ENCODE results near the gene NXPH3.

Gene NXPH3

DNA sequence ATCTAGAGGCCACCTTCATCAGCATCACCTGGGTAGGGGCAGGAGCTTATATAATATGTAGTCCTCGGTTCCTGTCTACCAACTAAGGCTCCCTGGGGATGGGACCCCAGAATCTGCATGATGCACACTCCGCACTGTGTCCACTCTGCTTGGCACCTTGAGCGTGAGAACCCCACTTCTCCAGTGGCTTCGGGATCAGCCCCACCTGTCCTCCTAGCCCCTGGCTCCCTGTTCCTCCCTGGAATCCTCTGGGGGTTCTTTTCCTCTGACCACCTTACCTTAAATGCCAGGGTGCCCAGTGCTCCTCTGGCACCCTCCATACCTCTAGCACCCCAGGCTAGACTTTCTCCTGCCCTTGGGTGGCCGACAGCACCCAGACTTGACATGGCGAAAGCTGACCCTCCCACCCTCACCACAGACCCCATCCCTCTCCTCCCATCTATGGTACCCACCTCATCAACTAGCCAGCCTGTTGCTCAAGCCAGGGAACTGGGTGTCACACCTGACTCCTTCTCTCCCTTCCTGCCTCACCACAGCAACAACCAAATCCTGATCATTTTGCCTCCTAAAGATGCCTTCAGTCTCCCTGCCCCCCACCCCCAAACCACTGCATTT, 2.8 kb upstream of the NXPH3 start:
- TF ChIP-seq, protein P1, sequence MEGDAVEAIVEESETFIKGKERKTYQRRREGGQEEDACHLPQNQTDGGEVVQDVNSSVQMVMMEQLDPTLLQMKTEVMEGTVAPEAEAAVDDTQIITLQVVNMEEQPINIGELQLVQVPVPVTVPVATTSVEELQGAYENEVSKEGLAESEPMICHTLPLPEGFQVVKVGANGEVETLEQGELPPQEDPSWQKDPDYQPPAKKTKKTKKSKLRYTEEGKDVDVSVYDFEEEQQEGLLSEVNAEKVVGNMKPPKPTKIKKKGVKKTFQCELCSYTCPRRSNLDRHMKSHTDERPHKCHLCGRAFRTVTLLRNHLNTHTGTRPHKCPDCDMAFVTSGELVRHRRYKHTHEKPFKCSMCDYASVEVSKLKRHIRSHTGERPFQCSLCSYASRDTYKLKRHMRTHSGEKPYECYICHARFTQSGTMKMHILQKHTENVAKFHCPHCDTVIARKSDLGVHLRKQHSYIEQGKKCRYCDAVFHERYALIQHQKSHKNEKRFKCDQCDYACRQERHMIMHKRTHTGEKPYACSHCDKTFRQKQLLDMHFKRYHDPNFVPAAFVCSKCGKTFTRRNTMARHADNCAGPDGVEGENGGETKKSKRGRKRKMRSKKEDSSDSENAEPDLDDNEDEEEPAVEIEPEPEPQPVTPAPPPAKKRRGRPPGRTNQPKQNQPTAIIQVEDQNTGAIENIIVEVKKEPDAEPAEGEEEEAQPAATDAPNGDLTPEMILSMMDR (IDR thresholded peaks at IDR 0.05; ENCODE audit: low read depth, low read length), result no peak
- H3K4me3 ChIP-seq (ENCODE audit: low read depth, low read length), result no peak overlapping the region

DNA sequence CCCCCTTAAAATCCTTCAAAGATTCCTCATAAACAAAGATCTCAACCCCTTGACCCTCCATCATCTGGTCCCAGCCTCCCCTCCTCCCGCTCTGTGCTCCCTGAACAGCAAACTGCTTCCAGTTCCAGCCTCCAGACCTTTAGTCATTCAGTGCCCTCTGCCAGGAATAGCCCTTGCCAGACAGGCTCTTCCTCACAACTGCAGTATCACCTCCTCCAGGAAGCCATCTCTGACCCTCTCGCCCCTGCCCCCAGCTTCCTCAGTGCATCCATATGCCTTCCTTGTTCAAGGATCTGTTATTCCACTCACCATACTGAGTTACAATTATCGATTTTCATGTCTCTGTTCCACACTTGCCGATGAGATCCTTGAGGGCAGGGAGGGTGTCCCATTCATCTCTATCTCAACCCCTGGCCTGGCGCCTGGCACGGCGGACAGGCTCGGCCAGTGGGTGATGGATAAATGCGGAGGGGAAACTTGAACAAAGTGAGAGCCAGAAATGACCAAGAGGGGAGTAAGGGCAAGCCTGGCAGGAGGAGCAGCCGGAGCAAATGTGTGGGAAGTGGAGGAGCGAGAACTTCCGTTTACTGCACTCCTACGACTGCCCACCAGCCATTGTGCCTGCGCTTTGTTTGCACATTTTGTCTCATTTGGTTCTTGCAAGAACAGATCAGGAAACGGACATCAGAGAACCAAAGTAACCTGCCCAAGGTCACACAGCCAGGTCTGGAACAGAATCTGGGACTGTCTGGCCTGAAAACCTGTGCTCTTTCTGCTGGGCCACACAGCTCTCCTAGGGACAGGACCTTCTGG, 2.0 kb upstream of the NXPH3 start:
- TF ChIP-seq, protein P1 (IDR thresholded peaks at IDR 0.05; ENCODE audit: low read depth, low read length), result no peak
- H3K4me3 ChIP-seq (ENCODE audit: low read depth, low read length), result no peak overlapping the region

DNA sequence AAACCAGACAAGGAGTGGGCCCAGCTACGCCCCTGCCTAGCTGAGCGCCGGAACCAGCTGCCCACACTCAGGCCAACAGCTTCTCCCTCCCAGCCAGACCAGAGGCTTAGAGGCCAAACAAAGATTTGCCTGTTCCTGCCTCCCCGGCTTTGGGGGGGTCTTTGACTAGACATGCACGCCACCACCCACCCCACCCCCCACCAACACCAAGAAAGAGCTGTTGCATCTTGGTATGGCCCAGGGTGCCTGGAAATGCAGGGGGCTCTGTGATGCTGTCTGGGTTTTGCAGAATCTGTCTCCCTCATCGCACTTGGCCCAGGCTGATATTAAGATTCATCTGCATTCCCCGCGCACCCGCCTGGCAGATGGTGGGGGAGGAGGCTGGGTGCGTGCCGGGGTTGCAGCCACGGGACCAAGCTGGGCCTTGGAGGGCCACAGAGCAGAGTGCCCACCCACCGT, 1.3 kb upstream of the NXPH3 start:
- TF ChIP-seq, protein P1 (IDR thresholded peaks at IDR 0.05; ENCODE audit: low read depth, low read length), result no peak
- no peak overlapping the region for H3K4me3 ChIP-seq (ENCODE audit: low read depth, low read length)

DNA sequence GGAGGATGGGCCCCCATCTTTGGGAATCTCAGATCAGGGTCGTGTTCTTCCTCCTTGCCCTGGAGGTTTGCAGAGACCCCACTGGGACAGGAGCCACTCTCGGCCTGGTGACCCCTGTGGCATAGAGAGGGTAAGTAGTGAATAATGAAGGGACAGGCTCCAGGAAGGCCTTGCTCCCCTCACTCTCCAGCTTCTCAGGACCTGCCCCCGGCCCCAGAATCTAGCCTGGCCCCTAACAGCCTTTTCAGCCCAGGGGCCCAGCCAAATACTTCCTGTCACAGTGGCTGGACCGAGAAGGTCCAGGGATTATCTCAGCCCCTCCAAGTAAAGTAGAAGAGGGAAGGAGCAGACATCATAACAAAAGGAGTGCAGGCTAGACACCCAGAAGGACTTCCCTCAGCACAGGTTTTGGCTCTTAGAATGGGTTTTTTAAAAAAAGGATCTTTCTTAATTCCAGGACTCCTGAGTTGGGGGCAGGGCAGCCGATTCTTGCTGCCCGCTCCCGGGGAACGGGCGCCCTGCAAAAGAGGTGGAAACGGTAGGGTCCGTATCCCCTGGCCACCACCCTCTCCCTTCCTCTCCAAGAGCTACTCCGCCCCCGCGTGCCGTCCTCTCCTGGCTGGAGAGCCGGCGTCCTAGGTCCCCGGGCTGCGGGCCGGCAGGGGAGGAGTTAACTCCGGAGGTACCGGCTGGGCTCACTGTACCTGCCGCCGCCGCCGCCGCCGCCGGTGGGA, 559 bp upstream of the NXPH3 start:
- TF ChIP-seq, protein P1 (IDR thresholded peaks at IDR 0.05; ENCODE audit: low read depth, low read length), result no peak
- no peak overlapping the region for H3K4me3 ChIP-seq (ENCODE audit: low read depth, low read length)

DNA sequence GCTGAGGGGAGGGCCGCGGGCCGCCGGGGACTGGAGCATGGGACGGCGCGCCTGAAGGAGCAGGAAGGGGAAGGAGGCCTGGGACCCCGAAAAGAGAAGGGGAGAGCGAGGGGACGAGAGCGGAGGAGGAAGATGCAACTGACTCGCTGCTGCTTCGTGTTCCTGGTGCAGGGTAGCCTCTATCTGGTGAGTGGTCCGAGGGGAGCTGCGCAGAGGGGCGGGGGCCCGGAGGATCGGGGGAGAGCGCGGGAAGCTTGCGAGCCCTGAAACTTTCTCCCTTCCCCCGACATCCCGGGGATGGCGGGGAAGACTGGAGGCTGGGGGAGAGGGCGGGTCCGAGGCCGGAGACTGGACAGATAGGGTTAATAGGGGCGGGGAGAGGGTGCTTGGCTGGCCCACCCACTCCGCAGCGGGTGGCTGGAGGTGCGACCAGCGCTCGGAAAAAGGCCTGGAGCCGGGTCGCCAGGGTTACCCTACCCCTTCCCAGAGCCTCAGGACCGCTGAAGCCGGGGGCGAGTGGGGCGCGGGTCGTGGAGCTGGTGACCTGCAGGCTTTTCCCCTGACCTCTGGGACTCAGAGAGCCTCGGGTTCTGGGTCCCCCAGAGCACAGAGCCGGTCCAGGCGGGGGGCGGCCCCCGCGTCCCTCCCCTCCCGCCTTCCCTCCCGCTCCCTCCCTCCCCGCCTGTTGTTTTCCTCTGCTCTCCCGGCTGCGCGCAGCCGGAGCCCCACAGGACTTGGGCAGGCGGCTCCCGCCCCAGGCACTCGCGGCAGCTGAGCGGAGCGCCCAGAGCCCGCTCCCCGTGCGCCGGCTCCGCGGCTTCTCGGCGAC, 631 bp downstream of the NXPH3 start:
- TF ChIP-seq, protein P1 (IDR thresholded peaks at IDR 0.05; ENCODE audit: low read depth, low read length), result no peak
- peak overlapping the region; percentile 57 for H3K4me3 ChIP-seq (ENCODE audit: low read depth, low read length)

DNA sequence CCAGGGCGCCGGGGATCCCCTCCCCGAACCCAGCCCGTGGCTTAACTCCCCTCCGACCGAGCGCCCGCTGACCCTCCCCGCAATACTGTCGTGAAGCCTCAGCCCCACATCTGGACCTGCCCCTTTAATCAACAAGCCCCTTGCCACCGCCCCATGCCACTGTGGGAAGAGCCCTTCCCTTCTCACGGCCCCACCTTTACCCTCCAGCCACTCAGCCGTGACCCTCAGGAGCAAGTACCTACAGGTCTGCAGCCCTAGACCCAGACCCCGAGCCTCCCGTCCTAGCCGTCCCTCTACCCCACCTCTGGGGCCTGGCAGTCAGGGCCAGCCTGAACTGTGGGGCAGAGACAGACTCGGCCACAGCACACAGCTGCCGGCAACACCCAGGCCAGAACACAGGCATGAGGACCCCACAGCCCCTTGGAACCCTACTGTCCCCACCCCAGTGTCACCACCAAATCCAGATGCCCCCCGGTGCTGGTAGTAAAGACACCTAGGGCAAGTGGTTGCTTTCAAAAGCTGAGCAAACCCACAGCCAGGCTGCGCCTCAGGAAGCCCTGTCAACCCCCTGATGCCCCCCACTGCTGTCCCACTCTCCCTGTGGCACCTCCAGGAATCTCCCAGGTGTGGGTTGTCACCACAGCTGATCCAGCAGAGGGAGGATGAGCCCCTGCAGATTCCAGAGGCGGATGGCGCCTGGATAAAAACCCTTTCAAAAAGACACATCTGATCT, 1.4 kb downstream of the NXPH3 start:
- peak overlapping the region; percentile 57 for H3K4me3 ChIP-seq (ENCODE audit: low read depth, low read length)
- TF ChIP-seq, protein P1 (IDR thresholded peaks at IDR 0.05; ENCODE audit: low read depth, low read length), result no peak

Measured in WI38 (cell line).